ENCODE results near the gene SPATS2. TPM values are rescaled to one million over a fixed set of nuclear protein-coding genes. Genes with fewer than 3 reads are reported as not detected.

Gene SPATS2
- polyA plus RNA-seq, 1 of the 3 experiments (the other 2 are of a cell fraction): 72.9 TPM

DNA sequence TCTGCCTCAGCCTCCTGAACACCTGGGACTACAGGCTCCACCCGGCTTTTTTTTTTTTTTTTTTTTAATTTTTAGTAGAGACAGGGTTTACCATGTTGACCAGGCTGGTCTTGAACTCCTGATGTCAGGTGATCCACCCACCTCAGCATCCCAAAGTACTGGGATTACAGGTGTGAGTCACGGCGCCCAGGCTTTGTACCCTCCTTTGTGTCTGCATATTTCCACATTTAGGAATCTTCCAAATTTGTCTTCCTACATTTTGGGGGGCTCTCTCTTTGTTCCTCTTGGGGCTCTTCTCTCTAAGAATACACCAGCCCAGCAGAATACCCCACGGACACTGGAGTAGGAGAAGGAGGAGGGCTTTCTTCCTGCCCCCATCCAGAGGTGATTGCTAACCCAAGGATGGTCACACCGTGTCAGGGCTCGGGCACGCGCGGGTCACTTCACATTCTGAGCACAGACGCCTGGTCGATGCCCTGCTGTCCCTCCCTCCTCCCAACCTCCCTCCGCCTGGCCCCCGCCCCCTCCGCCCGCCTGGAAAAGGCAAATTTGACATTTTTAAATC, 22.7 kb upstream of the SPATS2 start (continued):
- TF ChIP-seq, protein P1, sequence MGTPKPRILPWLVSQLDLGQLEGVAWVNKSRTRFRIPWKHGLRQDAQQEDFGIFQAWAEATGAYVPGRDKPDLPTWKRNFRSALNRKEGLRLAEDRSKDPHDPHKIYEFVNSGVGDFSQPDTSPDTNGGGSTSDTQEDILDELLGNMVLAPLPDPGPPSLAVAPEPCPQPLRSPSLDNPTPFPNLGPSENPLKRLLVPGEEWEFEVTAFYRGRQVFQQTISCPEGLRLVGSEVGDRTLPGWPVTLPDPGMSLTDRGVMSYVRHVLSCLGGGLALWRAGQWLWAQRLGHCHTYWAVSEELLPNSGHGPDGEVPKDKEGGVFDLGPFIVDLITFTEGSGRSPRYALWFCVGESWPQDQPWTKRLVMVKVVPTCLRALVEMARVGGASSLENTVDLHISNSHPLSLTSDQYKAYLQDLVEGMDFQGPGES (IDR thresholded peaks at IDR 0.05; ENCODE audit: low read depth, low read length): no peak
- TF ChIP-seq RXRA (IDR thresholded peaks at IDR 0.05; ENCODE audit: borderline replicate concordance, low read depth) (no peak), USF1 (IDR thresholded peaks at IDR 0.05; ENCODE audit: borderline replicate concordance, low read depth) (no peak), GABPA (IDR thresholded peaks at IDR 0.05; ENCODE audit: low read depth) (no peak), MXI1 (IDR thresholded peaks at IDR 0.05; ENCODE audit: low read depth, low read length) (no peak), ZBTB33 (IDR thresholded peaks at IDR 0.05; ENCODE audit: borderline replicate concordance, low read depth) (no peak), USF2 (IDR thresholded peaks at IDR 0.05; ENCODE audit: borderline replicate concordance, low read depth, low read length) (no peak), EP300 (IDR thresholded peaks at IDR 0.05; ENCODE audit: borderline replicate concordance in 1 of 2, low read depth in 1 of 2, low read length in 1 of 2) (no peak)

- Histone ChIP-seq H3K4me2 (peak overlapping the region; percentile 70), H3K27me3 (ENCODE audit: insufficient read depth) (peaks cover 5% of the 10 kb centered on the region; the same call in 1 of the 2 replicates), H4K20me1 (ENCODE audit: insufficient read depth) (no peaks in the 10 kb centered on the region), H3K9me2 (no peaks in the 10 kb centered on the region), H3K36me3 (replicated peaks in 1 of 2; ENCODE audit: control insufficient read depth in 1 of 2, insufficient read depth in 2 of 2, low read length in 1 of 2) (no peaks in the 10 kb centered on the region), H3F3A (replicated peaks; ENCODE audit: insufficient read depth) (peaks cover 17% of the 10 kb centered on the region), H3K79me2 (ENCODE audit: insufficient read depth) (no peaks in the 10 kb centered on the region), H2AFZ (ENCODE audit: low read depth) (peak overlapping the region; percentile 71; the same call in 1 of the 2 replicates), H3K4me1 (ENCODE audit: control insufficient read depth in 1 of 2, insufficient read depth in 2 of 2, low read depth in 1 of 2, low read length in 1 of 2) (peaks cover 15 to 38% of the 10 kb centered on the region in 2 experiments; a peak in 2 of 4 replicates), H3K9ac (no peak overlapping the region), H3K4me3 (ENCODE audit: low read depth in 2 of 2, low read length in 1 of 2) (peak overlapping the region; percentile 27 to 54; a peak in 3 of 4 replicates), H3K9me3 (no peaks in the 10 kb centered on the region), H3K27ac (ENCODE audit: low read depth in 2 of 2, low read length in 1 of 2) (no peak overlapping the region)
- ChIA-PET CTCF (interaction anchor here (1.0 to 10.6 kb wide), 6 partner anchors 8 to 257 kb away, joined by 3 to 256 read pairs (median 38); partner anchors contain the start of genes C1QL4 and PRPH), POLR2A (interaction anchor here (1.5 kb wide), 1 partner anchor 56 kb away, joined by 3 read pairs; no protein-coding TSS in a partner anchor)
- DNase-seq: peak; percentile 82
- TF ChIP-seq FOSL2 (IDR thresholded peaks at IDR 0.05; ENCODE audit: borderline replicate concordance, low read depth): no peak
- no peak for TF ChIP-seq EZH2phosphoT487 (IDR thresholded peaks at IDR 0.05; ENCODE audit: borderline replicate concordance, low read depth)
- TF ChIP-seq RAD21 (IDR thresholded peaks at IDR 0.05; ENCODE audit: low read length): no peak
- no peak for TF ChIP-seq YY1 (IDR thresholded peaks at IDR 0.05; ENCODE audit: low read depth)
- no peak for TF ChIP-seq TEAD4 (IDR thresholded peaks at IDR 0.05; ENCODE audit: borderline replicate concordance, insufficient read depth)
- TF ChIP-seq RFX5 (IDR thresholded peaks at IDR 0.05; ENCODE audit: low read length): no peak
- TF ChIP-seq SIN3A (IDR thresholded peaks at IDR 0.05; ENCODE audit: borderline replicate concordance, low read depth, low read length): no peak
- TF ChIP-seq EP300 (IDR thresholded peaks at IDR 0.05; ENCODE audit: borderline replicate concordance in 1 of 2, low read depth in 1 of 2, low read length in 1 of 2): no peak
- no peak for TF ChIP-seq PBX3 (IDR thresholded peaks at IDR 0.05)
- no peak for TF ChIP-seq ZBTB33 (IDR thresholded peaks at IDR 0.05; ENCODE audit: borderline replicate concordance, low read depth)
- TF ChIP-seq MXI1 (IDR thresholded peaks at IDR 0.05; ENCODE audit: low read depth, low read length): no peak
- TF ChIP-seq NRF1 (IDR thresholded peaks at IDR 0.05; ENCODE audit: low read depth, low read length): no peak
- TF ChIP-seq RCOR1 (IDR thresholded peaks at IDR 0.05; ENCODE audit: low read length): no peak
- no peak for TF ChIP-seq ELF1 (IDR thresholded peaks at IDR 0.05)
- no peak for TF ChIP-seq CHD2 (IDR thresholded peaks at IDR 0.05; ENCODE audit: low read length, partially characterized antibody)
- WGBS (ENCODE audit: low lambda C conversion rate): 10% methylated on average over 50 of the region's 70 CpGs
Observed at GRCh38 chr12:49345051-49345824, 22.0 kb upstream of the SPATS2 start.
